Omental fat pad (tissue), 4 donors: ENCODE data around the gene SPRED2. TPM values are rescaled to one million over a fixed set of nuclear protein-coding genes. Genes with fewer than 3 reads are reported as not detected.
A peak's percentile ranks its signal among the peaks of the same experiment; 100 is the strongest.

Experiments
- ATAC-seq: fragments of 150-250 bp; one replicate; pipeline ENCODE4 v1.9.1; 2016; ENCODE audit warnings: mild to moderate bottlenecking, moderate library complexity; ENCODE audit not compliant: low FRiP score
- DNase-seq: peaks from one replicate; pipeline ENCODE4 v3.0.0-alpha.2; 2019; ENCODE audit warnings: low spot score
- total RNA-seq, 4 donors: library from RNA; depleted of rRNA; stranded (reverse); fragments of >200 nt; gene quantifications; one replicate each; pipeline ENCODE4 v1.1.0, GENCODE V29; 2016
- TF ChIP-seq, protein P1 (sequence below), 3 donors: fragments of 450-650 bp; IDR thresholded peaks; one replicate each; pipeline ENCODE4 v1.5.1; 2016 to 2017; ENCODE audit warnings: antibody characterized with exemption in 3 of 3, mild to moderate bottlenecking in 3 of 3, moderate library complexity in 2 of 3

SPRED2 gene, protein sequence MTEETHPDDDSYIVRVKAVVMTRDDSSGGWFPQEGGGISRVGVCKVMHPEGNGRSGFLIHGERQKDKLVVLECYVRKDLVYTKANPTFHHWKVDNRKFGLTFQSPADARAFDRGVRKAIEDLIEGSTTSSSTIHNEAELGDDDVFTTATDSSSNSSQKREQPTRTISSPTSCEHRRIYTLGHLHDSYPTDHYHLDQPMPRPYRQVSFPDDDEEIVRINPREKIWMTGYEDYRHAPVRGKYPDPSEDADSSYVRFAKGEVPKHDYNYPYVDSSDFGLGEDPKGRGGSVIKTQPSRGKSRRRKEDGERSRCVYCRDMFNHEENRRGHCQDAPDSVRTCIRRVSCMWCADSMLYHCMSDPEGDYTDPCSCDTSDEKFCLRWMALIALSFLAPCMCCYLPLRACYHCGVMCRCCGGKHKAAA
- total RNA-seq = 10 to 100 TPM; 22.9 to 45.4 (median 26.6) TPM

DNA sequence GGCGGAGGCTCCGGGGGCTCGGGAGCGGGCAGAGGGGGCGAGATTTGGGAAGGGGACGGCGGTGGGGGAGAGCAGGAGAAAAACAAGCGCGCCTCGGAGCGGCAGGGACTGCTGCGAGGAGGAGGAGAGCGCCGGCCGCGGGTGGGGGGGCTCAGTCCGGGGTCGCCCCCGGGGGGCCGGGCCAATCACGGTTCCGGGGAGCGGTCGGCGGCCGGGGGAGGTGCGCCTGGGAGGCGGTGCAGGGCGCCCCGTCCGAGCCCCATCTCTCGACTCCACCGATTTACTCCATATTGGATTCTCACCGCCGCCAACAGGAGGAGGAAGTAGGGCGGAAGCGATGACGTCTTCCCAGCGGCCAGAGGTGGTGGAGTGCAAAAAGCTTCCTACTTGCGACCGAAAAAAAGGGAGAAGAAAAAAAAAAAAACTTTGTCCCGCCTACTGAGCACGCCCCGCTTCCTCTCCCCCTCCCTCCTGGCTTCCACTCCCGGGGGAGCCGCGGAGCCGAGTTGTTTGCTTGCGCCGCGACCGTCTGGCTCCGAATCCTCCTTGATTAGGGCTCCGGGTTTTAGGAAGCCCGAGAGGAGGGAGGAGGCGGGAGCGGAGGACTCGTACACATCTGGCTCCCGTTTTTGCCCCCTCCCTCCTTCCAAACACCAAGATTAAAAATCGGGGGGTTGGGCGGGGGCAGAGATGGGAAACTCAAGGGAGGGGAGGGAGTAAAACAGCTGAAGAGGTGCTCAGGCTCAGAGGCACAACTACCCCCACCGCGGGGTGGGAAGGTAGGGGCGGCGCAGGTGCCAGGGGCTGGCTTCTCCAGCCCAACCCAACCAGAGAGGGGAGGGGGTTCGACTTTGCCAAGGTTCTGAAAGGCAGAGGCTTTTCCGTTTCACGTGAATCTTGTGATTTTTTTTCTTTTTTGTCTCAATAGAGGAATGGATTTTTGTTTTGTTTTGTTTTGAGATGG is at the start of gene SPRED2:
TSS of gene SPRED2 (minus strand) at position 373 of the 964 bp plus-strand sequence. CDS start 612 bp downstream, outside the sequence.
- ATAC-seq (peak; percentile 69), DNase-seq (peak; percentile 78)
- TF ChIP-seq, protein P1, sequence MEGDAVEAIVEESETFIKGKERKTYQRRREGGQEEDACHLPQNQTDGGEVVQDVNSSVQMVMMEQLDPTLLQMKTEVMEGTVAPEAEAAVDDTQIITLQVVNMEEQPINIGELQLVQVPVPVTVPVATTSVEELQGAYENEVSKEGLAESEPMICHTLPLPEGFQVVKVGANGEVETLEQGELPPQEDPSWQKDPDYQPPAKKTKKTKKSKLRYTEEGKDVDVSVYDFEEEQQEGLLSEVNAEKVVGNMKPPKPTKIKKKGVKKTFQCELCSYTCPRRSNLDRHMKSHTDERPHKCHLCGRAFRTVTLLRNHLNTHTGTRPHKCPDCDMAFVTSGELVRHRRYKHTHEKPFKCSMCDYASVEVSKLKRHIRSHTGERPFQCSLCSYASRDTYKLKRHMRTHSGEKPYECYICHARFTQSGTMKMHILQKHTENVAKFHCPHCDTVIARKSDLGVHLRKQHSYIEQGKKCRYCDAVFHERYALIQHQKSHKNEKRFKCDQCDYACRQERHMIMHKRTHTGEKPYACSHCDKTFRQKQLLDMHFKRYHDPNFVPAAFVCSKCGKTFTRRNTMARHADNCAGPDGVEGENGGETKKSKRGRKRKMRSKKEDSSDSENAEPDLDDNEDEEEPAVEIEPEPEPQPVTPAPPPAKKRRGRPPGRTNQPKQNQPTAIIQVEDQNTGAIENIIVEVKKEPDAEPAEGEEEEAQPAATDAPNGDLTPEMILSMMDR (IDR thresholded peaks at IDR 0.05) = no peak

DNA sequence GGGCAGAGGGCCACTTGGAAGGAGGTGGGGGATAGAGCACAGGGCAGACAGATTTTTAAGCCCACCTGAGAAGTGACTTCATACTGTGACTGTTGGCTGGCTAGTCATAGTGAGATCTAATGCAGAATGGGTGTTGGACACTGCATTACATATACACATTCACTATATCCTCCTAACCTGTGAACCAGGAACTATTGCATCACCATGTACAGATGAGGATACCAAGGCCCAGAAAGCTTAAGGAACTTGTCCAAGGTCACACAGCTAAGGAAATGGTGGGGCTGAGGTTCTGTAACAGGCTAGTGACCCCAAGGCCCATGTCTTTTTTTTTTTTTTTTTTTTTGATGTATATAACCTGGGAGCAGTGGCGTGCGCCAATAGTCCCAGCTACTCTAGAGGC is 49.6 kb upstream of the SPRED2 start:
- TF ChIP-seq, protein P1 (IDR thresholded peaks at IDR 0.05) = no peak
- DNase-seq (no peak), ATAC-seq (no peak)

DNA sequence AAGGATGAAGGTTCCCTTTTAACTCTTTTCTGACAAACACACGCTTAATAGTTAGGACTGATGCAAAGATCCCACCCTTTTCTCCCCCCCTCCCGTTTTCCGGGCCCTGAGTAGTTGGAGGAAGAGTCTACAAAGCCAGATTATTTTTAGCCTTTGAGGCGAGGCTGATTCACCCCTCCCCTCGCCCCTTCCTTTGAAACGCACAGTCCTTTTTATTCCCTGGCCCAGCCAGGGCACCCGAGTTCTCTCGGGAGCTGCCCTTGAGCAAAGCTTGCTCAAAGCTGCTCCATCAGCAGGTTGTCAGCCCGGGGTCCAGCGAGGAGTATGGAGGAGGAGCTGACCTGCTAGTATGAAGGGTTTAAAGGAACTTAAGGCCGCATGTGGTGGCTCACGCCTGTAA is 47.1 kb upstream of the SPRED2 start:
- DNase-seq (no peak), ATAC-seq (no peak)
- TF ChIP-seq, protein P1 (IDR thresholded peaks at IDR 0.05) = no peak

DNA sequence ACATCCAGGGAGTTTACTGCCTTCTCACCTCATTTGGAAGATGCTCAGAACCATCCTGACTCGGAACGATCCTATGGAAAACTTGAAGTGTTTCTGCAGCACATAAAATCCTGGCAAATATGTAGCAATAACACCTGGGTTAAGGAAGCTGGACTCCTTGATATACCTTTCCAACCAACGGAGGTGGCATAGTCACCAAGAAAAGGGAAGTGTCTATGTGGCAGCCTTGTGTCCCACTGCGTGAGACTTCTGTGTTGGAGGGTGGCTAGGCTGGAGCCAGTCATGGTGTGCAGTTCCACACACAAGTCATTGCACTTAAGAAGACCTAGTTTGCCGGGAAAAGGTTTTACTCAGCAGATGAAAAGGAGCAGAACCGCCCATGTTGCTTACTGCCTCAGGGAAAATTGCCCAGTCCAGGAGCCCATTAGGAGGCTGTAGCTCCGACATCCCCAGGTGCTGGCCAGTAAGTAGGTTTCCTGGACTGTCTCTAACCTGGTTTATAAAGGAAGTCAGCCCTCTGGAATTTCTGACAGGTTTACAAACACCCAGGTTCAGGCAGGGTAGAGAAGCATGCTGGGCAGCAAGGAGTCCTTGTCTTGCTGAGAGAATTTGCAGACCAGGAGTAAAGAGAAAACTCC is 46.2 kb upstream of the SPRED2 start:
- TF ChIP-seq, protein P1 (IDR thresholded peaks at IDR 0.05) = no peak
- DNase-seq (no peak), ATAC-seq (no peak)

DNA sequence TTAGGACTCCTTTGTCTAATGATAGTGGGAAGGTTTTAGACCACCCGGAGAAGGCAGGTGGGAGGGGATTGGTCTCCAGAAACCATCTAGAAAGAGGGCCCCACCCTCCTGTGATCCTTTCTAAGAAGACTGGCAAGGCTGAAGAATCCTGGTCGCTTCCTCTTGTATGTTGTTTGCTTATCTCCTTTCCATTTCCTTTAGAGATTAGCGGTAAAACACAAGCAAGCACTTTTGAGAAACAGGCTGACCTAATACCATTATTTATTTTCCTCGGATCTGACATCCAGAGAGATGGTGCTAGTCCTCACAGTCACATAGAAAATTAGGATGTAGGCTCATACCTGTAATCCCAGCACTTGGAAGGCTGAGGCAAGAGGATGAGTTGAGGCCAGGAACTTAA is 45.2 kb upstream of the SPRED2 start:
- ATAC-seq = no peak
- TF ChIP-seq, protein P1 (IDR thresholded peaks at IDR 0.05) = no peak
- DNase-seq = no peak

DNA sequence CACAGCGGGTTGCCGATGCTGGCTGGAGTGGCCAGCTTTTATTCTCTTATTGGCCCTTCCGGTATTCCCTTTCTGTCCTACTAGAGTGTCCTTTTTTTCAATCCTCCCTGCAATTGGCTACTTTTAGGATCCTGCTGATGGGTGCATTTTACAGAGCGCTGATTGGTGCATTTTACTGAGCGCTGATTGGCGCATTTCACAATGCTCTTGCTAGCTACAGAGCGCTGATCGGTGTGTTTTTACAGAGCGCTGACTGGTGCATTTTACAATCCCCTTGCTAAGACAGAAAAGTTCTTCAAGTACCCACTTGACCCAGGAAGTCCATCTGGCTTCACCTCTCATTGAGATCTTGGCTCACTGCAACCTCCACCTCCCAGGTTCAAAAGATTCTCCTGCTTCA is 44.4 kb upstream of the SPRED2 start:
- DNase-seq = no peak
- TF ChIP-seq, protein P1 (IDR thresholded peaks at IDR 0.05) = no peak
- no peak for ATAC-seq
